HG03175 (cell line): ENCODE measurements around the gene UBE2Z.
"Not testable (repeated sequence)": the region's sequence is repeated elsewhere in the genome, so short reads cannot be mapped to it uniquely, and the experiment has no call there.

Experiments
- ATAC-seq: cut with Tn5 transposase; IDR thresholded peaks from one replicate; pipeline ENCODE4 v1.9.1; 2021; ENCODE audit warnings: mild to moderate bottlenecking, moderate library complexity; ENCODE audit not compliant: unreplicated experiment

UBE2Z gene

GRCh38 chr17:48903401-48903800 lies 4.8 kb upstream of the UBE2Z start:
- no peak for ATAC-seq

GRCh38 chr17:48904428-48904827 lies 3.8 kb upstream of the UBE2Z start:
- no peak for ATAC-seq

- ATAC-seq = no peak
These were observed 2.2 kb upstream of the UBE2Z start for GRCh38 chr17:48905987-48906515.

- ATAC-seq = peak; percentile 2
These were observed 527 bp upstream of the UBE2Z start for GRCh38 chr17:48907713-48908046.

- ATAC-seq = peak; percentile 29
These were observed 717 bp downstream of the UBE2Z start for GRCh38 chr17:48908853-48909394.

GRCh38 chr17:48909783-48910182 lies 1.6 kb downstream of the UBE2Z start:
- no peak for ATAC-seq

GRCh38 chr17:48910370-48910769 lies 2.2 kb downstream of the UBE2Z start:
- ATAC-seq = no peak

- no peak for ATAC-seq
These were observed 4.3 kb downstream of the UBE2Z start for GRCh38 chr17:48912476-48912875.

GRCh38 chr17:48915459-48916282 lies 7.5 kb downstream of the UBE2Z start:
- ATAC-seq = peak; percentile 63

GRCh38 chr17:48925251-48925990 lies 17.2 kb downstream of the UBE2Z start:
- no peak for ATAC-seq

GRCh38 chr17:48925991-48926342 lies 17.8 kb downstream of the UBE2Z start:
- no peak for ATAC-seq

- no peak for ATAC-seq
These were observed 20.0 kb downstream of the UBE2Z start for GRCh38 chr17:48927978-48928745.

GRCh38 chr17:48928876-48929811 lies 20.9 kb downstream of the UBE2Z start:
- no peak for ATAC-seq

GRCh38 chr17:48929812-48930165 lies 21.6 kb downstream of the UBE2Z start:
- no peak for ATAC-seq

GRCh38 chr17:48930435-48930873 lies 22.2 kb downstream of the UBE2Z start:
- ATAC-seq = no peak

GRCh38 chr17:48933035-48933434 lies 24.8 kb downstream of the UBE2Z start:
- ATAC-seq = no peak

GRCh38 chr17:48944515-48945260 lies 36.5 kb downstream of the UBE2Z start, which contains the start of gene SNF8:
TSS of gene SNF8 (minus strand) at chr17:48944842. CDS start at chr17:48944734, 108 bp downstream.
- peak; percentile 85 for ATAC-seq

- not testable (repeated sequence) for ATAC-seq
These were observed 37.0 kb downstream of the UBE2Z start for GRCh38 chr17:48945261-48945651.

- ATAC-seq = no peak
These were observed 43.4 kb downstream of the UBE2Z start for GRCh38 chr17:48951572-48951971.
